CD4-positive, alpha-beta T cell treated with Interferon gamma for 1 hour (primary cell): Measurements from ENCODE around the gene FUT4.
"Not testable (repeated sequence)": the region's sequence is repeated elsewhere in the genome, so short reads cannot be mapped to it uniquely, and the experiment has no call there.

Experiments
- DNase-seq: peaks from one replicate; pipeline ENCODE4 v3.0.0-alpha.2; 2020

Gene FUT4, protein sequence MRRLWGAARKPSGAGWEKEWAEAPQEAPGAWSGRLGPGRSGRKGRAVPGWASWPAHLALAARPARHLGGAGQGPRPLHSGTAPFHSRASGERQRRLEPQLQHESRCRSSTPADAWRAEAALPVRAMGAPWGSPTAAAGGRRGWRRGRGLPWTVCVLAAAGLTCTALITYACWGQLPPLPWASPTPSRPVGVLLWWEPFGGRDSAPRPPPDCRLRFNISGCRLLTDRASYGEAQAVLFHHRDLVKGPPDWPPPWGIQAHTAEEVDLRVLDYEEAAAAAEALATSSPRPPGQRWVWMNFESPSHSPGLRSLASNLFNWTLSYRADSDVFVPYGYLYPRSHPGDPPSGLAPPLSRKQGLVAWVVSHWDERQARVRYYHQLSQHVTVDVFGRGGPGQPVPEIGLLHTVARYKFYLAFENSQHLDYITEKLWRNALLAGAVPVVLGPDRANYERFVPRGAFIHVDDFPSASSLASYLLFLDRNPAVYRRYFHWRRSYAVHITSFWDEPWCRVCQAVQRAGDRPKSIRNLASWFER

DNA sequence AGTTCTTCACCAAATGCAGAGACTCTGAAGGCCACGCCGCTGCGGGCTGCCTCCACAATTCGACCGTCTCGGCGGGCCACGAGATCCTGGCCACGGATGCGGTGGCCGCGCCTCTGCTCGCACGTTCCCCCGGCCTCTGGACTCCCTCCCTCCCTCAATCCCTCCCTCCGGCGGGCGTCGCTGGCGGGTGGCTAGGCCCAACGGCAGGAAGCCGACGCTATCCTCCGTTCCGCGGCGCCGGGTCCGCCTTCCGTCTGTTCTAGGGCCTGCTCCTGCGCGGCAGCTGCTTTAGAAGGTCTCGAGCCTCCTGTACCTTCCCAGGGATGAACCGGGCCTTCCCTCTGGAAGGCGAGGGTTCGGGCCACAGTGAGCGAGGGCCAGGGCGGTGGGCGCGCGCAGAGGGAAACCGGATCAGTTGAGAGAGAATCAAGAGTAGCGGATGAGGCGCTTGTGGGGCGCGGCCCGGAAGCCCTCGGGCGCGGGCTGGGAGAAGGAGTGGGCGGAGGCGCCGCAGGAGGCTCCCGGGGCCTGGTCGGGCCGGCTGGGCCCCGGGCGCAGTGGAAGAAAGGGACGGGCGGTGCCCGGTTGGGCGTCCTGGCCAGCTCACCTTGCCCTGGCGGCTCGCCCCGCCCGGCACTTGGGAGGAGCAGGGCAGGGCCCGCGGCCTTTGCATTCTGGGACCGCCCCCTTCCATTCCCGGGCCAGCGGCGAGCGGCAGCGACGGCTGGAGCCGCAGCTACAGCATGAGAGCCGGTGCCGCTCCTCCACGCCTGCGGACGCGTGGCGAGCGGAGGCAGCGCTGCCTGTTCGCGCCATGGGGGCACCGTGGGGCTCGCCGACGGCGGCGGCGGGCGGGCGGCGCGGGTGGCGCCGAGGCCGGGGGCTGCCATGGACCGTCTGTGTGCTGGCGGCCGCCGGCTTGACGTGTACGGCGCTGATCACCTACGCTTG is at the start of gene FUT4:
FUT4 (plus strand) TSS at position 227 of the 951 bp plus-strand sequence; CDS start at position 440, 213 bp downstream.
- peak; percentile 66 for DNase-seq

DNA sequence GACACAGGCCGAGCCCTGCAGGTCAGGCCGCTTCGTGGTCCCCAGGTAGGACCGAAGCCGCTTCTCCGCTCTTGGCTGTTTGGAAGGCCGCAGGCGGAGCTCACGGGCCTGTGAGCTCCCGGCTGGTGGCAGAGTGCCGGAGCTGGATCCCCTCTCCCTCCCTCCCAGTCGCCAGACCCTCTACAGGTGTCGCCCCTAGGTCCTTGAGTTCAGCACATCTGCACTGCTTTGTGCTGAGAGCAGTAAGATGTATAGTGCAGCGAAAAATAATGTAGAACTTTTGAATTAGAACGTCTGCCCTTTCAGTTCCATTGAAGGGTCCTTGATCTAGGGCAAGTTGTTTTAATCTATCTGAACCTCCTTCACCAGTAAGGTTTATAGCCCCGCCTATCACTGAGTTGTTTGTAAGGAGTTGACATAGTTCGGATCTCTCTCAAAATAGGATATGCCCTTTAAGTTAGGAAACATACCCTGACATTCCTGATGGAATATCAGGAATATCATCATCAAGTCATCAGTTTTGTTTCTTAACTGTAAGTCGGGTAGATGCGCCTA is 49.5 kb upstream of the FUT4 start:
- DNase-seq = no peak

DNA sequence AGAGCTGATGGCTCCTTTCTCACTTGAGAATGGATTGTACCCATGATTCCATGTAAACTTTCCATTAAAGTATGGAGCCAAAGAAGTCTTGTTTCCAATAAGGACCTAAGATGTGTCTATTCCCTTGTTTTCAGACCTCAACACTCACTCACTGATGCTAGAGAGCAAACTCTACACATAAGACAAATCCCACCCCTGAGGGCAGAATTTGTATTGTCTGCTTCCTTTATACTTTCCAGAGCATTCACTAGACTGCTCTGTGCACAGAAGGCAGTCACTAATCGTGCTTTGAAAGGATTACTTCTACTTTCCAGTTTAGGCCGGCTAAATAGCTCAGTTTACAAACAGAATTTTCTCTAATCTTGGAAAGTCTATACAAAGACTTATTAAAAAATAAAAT is 43.5 kb upstream of the FUT4 start:
- no peak for DNase-seq

DNA sequence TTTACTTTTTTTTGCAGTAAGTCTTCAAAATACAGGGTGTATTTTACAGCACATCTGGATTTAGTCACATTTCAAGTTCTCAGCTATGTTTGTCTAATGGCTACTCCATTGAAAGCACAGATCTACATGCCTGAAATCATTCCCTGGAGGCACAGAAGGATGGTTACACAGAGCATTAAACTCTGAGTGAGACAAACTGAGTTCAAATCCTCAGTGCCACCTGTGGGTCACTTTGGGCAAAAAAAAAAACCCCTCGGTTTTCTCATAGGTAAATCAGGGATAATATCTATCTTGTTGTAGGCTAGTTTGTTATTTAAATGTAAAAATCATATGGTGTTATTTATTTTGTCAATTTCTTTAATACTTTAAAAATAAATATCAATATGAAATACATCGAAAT is 42.2 kb upstream of the FUT4 start:
- DNase-seq = no peak

DNA sequence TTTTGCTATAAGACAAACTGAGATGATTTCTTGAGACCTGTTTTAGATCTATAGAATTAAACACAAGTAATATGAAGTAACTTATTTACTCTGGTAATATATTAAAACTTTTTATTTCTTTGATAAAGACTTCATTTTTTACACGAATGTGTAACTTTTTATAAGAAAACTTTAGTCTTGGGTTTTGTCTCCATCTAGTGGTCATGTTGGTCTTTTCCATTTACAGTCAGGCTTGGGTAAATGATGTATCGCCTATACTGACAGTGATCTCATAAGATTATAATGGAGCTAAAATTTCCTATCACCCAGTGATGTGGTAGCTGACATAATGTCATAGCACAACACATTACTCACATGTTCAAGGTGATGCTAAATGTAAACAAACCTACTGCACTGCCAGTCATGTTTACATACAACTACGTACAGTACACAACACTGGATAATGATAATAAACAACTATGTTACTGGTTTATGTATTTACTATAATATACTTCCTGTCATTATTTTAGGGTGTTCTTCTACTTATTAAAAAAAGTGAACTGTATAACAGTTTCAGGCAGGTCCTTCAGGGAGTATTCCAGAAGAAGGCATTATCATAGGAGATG is 38.9 kb upstream of the FUT4 start:
- DNase-seq = no peak

DNA sequence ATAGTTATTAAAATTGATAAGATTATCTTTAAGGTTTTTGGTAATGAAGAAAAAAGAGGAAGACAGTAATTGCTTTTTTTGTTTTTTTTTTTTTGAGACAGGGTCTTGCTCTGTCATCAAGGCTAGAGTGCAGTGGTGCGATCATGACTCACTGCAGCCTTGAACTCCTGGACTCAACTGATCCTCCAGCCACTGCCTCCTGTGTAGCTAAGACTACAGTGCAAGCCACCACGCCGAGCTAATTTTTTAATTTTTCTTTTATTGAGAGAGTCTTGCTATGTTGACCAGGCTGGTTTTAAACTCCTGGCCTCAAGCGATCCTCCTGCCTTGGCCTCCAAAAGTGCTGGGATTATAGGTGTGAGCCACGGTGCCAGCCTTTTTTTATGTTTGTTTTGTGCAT is 37.2 kb upstream of the FUT4 start:
- not testable (repeated sequence) for DNase-seq

DNA sequence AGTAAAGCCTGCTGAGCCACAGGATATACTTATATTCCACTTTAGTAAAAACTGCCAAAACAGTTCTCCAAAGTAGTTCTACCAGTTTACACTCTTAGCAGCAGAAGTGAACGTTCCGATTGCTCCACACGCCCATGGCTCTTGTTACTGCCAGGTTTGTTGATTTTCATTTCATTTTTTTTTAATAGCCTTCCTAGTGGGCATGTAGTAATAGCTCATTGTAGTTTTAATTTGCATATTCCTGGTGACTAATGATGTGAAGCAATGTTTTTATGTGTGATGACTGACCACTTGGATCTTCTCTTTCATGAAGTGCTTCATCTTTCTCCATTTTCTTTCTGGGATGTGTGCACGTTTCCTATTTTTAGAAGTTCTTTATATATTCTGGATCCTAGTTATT is 36.2 kb upstream of the FUT4 start:
- no peak for DNase-seq

DNA sequence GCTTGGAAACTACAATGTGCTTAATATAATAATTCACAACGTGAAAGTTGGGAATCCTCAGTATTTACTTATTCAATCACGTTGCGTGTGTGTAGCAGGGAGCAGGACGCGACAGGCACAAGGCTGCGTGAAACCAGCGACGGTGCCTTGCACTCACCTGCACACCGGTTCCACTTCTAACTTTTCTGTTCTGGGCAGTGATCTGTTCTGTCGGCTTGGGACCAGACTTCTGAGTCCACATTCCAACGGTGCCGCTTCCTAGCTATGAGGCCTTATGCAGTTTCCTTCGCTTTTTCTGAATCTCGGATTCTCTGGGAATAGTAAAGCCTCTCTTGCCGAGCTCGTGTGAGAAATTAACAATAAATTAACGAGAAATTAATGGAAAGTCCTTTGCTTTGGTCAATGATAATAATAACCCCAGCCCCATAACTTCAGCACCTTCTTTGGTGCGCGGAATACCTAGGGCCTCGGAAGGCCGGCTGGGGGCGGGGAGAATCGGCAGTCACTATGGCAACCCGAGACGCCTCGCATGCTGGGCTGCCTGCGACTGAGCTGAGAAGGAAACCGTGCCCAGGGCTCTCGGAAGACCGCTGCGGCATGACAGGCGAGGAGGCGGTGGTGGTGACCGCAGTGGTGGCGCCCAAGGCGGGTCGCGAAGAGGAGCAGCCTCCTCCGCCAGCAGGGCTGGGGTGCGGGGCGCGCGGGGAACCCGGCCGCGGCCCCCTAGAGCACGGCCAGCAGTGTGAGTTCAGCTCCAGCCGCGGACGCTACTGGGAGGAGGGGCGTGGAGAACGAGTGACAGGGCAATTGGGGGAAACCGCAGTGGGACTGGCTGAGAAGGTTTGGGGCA is 31.6 kb upstream of the FUT4 start, which contains the start of gene C11orf97:
C11orf97 (plus strand) TSS at position 530 of the 850 bp plus-strand sequence; CDS start at position 598, 68 bp downstream.
- peak; percentile 55 for DNase-seq

DNA sequence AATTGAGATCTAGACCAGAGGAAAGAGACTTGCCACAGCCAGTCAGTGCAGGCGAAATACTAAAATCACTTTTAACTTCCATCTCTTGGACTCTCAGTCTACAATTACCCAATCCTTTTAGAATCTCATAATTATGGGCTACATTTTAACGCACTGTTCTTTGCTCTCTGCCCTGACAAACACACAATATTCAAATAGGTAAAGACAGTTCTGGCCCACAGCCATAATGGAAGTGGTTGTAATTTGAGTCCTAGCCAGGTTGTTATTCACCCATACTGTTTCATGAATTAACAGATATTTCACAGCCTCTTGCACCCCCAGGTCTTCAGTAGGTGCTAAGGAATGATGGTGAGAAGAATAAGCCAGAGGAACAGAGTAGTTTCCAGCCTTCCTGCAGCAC is 30.6 kb upstream of the FUT4 start:
- no peak for DNase-seq

DNA sequence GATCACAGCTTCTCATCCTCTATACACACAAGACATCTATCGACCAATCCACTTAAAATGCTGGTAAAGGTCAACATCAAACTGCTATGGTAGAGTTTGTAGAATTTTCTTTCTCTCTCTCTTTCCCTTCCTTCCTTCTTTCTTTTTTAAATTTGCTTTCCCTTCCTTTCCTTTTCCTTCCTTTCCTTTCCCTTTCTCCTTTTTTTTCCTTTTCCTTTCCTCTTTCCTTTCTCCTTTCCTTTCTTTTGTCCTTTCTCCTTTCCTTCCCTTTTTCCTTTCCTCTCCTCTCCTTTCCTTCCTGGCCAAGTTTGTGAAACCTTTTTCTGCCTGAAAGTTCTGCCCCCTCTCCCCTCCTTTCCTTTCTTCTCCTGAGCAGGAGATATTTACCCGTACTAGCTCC is 28.3 kb upstream of the FUT4 start:
- no peak for DNase-seq

DNA sequence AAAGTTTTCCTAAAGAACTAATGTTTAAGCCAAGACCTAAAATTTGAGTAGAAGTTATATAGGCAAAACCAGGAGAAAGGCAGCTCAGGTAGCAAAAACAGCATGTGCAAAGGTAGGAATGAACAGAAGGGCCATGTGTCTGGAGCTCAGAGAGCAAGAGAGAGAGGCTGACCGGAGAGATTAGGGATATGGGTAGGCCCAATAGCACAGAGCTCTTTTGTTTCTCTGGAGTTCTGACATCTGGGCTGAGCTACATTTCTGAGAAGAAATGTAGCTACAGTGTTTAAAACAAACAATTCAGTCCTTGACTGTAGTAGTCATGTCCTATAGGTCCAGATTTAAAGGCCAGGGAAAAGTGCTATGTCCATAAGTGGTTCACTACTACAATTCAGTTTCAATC is 27.0 kb upstream of the FUT4 start:
- no peak for DNase-seq

DNA sequence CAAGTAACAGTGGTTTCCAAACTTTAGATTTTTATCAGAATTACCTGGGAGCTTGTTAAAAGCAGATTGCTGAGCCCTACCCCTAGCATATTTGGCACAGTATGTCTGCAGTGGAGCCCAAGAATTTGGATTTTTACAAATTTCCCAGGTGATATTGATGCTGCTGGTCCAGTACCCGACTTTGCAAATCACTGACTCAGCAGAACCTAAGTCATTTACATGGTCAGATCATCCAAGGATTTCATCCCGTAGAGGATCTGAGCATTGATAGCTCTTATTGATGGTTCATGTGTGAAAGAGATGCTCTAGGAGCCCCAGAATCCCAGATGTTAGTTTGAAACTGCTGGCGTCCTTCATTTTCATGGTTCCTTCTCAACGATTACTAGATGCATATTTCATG is 25.4 kb upstream of the FUT4 start:
- no peak for DNase-seq

DNA sequence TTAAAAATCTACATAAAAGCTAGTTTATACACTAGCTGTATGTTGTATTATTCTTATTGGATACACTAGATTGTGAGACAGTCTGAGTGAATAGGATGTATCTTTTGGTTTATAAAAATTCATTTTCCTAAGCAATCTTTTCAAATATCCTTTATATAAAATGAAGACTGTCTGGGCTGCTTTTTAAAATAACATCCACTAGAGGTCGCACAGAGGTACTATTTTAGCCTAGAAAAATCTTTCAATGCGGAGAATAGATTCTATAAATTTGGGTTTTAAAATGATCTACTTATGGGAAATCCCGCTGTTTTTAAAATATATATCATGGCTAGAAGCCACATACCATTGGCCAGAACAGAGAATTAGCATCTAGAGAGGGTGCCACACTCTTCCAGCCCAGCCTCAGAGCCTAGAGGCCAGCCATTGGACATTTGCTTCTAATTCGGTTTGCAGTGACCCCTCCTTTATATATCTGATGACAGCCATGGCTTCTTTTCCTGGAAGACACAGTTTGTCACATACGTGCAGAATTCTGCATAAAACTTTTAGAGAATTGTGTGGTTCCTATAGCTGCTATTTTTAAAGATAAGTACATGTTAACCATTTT is 24.1 kb upstream of the FUT4 start:
- DNase-seq = no peak

DNA sequence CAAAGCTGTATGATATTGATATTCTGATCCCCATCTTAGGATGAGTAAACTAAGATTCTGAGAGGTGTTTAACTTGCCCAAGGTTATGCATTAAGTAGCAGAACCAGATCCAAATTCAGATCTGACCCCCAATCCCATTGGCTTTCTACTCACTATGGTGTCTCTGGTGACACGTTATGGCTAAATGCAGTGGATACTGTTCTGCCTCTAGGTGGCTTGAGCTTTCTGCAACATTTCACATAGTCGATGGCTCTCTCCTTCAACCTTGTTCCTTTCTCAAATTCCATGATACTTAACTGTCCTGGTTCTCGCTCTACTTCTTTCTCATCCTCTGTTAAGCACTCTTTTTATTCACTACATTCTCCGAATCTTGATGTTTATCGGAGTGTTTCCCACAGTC is 22.0 kb upstream of the FUT4 start:
- DNase-seq = no peak

DNA sequence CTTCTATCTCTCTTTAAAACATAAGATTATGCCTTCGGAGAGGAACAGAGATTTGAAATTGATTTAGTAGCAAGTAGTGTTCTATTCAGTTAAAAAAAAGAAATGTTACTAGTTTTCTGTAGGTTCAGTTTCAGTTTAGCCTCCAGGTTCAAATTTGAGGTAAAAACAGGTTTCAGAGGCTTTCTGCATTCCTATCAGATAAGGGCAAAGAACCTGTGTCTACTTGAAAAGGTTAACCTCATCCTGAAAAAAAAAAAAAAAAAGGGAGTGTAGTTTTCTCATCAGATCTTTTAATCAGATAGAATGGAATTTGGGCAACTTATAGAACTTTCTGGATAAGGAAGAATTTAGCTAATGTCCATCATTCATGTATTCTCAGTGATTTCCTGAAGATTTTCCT is 19.4 kb upstream of the FUT4 start:
- DNase-seq = no peak

DNA sequence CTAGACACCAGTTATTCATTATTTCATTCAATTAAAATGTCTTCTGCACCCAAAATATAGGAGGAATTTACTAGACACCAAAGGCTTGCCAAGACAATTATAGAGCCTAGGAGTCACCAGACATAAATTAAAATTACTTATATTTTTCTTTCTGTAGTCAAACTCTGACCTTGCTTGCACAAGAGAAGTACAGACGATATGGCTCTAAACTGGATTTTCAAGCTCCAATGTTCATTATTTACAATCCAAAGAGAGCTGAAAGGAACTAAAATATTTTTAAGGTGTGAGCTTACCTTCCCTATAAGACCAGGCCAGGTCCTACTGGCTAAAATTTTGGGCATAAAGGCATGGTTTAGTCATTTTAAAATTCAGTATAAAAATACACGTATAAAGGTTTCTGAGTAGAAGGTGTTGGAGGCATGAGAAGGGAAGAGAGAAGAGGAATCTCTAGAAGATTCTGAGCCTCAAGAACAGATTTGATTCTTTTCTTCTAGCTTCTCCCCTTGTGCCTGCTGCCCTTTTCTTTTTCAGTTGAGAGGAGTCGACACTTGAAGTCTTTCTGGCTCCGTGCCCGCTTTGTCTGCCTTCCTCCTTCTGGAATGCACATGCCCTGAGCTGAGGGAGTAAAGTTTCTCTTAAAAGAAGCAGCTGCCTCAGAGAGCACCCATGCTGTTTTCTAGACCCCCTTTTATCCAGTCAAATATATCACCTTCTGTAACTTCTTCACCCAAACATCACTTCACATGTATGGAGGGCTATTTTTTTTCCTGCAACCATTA is 18.0 kb upstream of the FUT4 start:
- DNase-seq = peak; percentile 7

DNA sequence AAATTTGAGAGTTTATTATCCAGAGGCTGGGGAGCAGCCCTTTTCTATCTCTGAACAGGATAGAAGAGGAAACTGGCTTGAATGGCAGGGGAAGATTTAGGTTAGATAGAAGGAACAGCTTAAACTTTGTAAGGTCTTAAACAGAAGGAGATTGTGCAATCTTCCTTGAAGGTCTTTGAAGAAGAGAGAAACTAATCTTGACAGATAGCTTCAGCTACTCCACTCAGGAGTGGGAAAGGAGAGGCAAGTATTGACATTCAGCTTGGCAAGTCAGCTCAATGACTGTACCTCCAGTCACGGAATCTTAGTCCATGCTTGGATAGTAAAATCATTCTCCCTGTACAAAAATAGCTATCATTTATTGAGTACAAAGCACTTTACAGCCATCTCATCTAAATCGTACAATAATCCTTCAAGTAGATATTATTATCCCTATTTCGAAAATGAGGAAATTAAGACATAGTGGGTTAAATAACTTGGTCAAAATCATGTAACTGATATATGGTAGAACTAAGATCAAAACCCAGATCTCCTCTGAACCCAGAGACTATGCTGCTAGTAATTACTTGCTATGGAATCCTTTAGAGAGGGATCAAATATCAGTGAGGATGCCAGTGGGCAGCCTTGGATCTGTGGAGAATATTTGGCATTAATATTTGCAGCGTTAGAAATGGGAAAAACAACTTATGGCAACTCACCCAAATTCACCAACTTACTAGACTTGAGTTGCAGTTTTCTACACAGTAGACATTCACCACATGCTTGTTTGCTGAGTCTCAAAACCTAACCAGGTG is 16.9 kb upstream of the FUT4 start:
- no peak for DNase-seq

DNA sequence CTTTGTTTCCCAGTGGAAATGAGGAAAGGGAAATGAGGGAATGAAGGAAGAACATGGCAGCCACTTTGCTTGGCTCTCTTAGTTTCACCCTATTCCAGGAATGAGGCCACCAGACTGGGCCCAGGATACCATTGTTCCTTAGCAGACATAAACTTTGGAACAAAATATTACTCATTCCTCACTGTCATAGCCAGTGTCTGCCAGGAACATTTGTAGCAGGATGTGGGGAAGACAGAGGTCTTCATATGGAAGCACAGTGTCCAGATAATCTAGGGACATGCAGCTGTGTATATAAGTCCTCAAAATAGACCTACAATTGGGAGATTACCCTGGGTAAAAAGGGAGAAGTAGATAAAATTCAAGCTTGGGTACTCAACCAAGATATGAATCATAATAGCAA is 15.2 kb upstream of the FUT4 start:
- DNase-seq = no peak

DNA sequence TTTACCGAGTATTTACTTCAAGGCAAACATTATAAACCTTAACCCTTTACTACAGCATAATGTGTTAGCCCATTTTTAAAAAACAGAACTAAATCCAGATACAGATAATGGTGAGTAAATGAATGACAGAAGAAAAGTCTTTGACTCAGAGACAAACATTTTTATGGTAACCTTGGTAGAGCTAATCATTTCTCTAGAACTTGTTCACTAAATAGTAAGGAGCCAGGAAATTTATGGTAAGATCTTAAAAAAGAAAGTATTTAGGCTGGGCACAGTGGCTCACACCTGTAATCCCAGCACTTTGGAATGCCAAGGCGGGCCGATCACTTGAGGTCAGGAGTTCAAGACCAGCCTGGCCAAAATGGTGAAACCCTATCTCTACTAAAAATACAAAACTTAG is 11.5 kb upstream of the FUT4 start:
- no peak for DNase-seq

DNA sequence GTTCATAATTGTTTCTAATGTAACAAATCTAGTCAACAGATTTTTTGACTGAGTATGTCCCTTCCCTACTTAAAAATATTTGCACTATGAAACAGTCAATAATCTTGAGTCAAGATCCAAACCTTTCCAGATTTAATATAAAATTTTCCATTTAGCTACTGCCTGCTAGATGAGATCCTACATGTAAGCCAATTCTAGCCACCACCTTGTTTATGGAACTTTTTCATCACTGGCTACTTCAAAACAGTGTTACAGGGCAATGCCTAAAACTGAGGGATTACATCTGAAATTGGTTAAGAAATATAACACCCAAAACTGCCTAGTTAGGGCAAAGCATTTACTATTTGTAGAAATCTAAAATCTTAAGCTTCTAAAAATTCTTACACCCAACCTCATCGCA is 10.5 kb upstream of the FUT4 start:
- no peak for DNase-seq
